ENCODE measurements around the gene DOK7. TPM values are rescaled to one million over a fixed set of nuclear protein-coding genes. Genes with fewer than 3 reads are reported as not detected.

The DOK7 gene
- total RNA-seq, 4 donors from 2014 or later: 8.1 to 42.0 (median 13.2) TPM

DNA sequence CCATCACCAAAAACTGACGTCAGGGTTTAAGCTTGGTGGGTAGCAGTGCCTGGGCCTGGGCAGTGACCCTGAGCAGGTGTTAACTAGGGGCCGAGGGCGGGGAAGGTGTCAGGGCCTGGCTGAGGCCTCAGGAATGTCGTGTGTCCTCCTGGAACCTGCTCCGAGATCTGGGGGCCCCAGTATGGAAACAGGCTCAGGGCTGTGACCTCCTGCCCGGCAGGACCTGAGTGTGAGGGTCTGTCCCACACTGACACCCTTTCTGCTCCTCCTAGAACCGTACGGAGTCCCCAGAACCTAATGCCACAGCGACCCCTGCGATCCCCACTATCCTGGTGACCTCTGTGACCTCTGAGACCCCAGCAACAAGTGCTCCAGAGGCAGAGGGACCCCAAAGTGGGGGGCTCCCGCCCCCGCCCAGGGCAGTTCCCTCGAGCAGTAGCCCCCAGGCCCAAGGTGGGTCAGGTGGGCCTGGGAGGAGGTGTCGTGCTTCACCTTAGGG is 20.6 kb upstream of the DOK7 start:
- no peak for ATAC-seq
- H3K4me3 ChIP-seq: no peak overlapping the region
- no peaks in the 10 kb centered on the region for H3K27me3 ChIP-seq
- DNase-seq: no peak
- TF ChIP-seq, protein P1, sequence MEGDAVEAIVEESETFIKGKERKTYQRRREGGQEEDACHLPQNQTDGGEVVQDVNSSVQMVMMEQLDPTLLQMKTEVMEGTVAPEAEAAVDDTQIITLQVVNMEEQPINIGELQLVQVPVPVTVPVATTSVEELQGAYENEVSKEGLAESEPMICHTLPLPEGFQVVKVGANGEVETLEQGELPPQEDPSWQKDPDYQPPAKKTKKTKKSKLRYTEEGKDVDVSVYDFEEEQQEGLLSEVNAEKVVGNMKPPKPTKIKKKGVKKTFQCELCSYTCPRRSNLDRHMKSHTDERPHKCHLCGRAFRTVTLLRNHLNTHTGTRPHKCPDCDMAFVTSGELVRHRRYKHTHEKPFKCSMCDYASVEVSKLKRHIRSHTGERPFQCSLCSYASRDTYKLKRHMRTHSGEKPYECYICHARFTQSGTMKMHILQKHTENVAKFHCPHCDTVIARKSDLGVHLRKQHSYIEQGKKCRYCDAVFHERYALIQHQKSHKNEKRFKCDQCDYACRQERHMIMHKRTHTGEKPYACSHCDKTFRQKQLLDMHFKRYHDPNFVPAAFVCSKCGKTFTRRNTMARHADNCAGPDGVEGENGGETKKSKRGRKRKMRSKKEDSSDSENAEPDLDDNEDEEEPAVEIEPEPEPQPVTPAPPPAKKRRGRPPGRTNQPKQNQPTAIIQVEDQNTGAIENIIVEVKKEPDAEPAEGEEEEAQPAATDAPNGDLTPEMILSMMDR (IDR thresholded peaks at IDR 0.05 in 4 of 5, conservative IDR thresholded peaks at IDR 0.05 in 1 of 5): no peak
- no peak for TF ChIP-seq POLR2A (IDR thresholded peaks at IDR 0.05)
- no peaks in the 10 kb centered on the region for H3K4me1 ChIP-seq
- H3K36me3 ChIP-seq: no peaks in the 10 kb centered on the region
- H3K9me3 ChIP-seq: no peaks in the 10 kb centered on the region
- intact Hi-C loops (cut with DNase I; ENCODE audit: low total_unique reads) (loop anchor here (10.0 kb wide), 1 partner anchor 248 kb away; no protein-coding TSS in a partner anchor), in situ Hi-C loops (cut with MboI; ENCODE audit: low sequenced_read_pairs in 4 of 4) (no loop called here)
- H3K27ac ChIP-seq: no peak overlapping the region

DNA sequence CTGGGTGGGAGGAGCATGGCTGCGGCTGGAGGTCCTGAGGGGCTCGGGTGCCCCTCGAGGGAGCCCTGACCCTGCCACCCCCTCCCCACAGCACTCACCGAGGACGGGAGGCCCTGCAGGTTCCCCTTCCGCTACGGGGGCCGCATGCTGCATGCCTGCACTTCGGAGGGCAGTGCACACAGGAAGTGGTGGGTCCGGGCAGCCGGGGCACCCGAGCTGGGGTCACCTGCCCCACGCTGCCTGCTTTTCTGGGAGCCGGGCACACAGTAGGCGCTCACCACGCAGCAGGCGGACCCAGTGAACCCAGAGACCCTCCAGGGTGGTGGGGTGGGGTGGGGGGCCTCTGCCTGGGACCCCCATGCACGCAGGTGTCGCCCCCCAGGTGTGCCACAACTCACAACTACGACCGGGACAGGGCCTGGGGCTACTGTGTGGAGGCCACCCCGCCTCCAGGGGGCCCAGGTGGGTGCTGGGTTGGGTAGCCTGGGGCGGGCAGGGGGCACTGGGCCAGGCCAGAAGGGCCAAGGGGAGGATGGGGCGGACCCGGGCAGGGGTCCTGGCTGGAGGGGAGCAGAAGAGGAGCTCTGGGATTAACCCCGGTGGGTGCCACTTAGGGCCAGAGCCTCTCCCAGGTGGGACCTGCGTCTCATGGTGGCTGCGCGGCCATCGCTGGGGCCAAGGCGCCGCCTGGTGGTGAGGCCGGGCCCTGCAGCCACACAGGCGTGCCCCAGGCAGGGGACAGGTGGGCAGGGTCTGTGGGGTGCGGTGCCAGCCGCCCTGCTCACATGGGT is 20.0 kb upstream of the DOK7 start:
- peak in 1 of 2 donors; percentile 41 for DNase-seq
- H3K27me3 ChIP-seq: no peaks in the 10 kb centered on the region
- intact Hi-C loops (cut with DNase I; ENCODE audit: low total_unique reads): loop anchor here (1.0 to 10.0 kb wide), 2 partner anchors 97 to 248 kb away; no protein-coding TSS in a partner anchor
- TF ChIP-seq, protein P1 (IDR thresholded peaks at IDR 0.05 in 4 of 5, conservative IDR thresholded peaks at IDR 0.05 in 1 of 5): peak; percentile 97 to 99 (median 98)
- no peak for TF ChIP-seq POLR2A (IDR thresholded peaks at IDR 0.05)
- no peaks in the 10 kb centered on the region for H3K9me3 ChIP-seq
- no peaks in the 10 kb centered on the region for H3K36me3 ChIP-seq
- no peak overlapping the region for H3K27ac ChIP-seq
- no peak overlapping the region for H3K4me3 ChIP-seq
- H3K4me1 ChIP-seq: no peaks in the 10 kb centered on the region
- ATAC-seq: peak; percentile 57 to 86
- in situ Hi-C loops (cut with MboI; ENCODE audit: low sequenced_read_pairs in 4 of 4): no loop called here

DNA sequence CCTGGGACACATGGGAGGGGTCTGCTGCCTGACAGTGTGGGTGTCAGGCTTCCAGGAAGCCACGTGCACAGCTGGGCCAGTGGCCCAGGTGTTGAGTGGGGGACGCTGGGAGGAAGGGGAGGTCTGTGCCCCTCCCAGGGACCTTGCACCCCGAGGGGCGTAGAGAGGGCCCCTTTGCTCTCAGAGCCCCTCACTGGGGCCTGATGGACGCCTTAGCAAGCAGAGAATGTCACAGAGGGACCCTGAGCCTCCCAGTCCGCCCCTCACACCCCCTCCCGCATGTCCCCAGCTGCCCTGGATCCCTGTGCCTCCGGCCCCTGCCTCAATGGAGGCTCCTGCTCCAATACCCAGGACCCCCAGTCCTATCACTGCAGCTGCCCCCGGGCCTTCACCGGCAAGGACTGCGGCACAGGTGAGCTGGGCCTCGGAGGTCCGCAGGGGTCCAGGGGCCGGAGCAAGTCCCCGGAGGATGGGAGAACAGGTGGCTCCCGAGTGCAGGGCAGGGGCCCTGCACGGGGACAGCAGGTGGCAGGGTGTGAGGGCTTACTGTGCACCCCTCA is 19.3 kb upstream of the DOK7 start:
- H3K27me3 ChIP-seq: no peaks in the 10 kb centered on the region
- DNase-seq: no peak
- no peaks in the 10 kb centered on the region for H3K9me3 ChIP-seq
- H3K4me3 ChIP-seq: no peak overlapping the region
- in situ Hi-C loops (cut with MboI; ENCODE audit: low sequenced_read_pairs in 4 of 4) (no loop called here), intact Hi-C loops (cut with DNase I; ENCODE audit: low total_unique reads) (loop anchor here (1.0 to 10.0 kb wide), 2 partner anchors 98 to 249 kb away; no protein-coding TSS in a partner anchor)
- TF ChIP-seq, protein P1 (IDR thresholded peaks at IDR 0.05 in 4 of 5, conservative IDR thresholded peaks at IDR 0.05 in 1 of 5): peak in 2 of 5 experiments; percentile 17 to 44
- TF ChIP-seq POLR2A (IDR thresholded peaks at IDR 0.05): no peak
- ATAC-seq: no peak
- H3K36me3 ChIP-seq: no peaks in the 10 kb centered on the region
- no peak overlapping the region for H3K27ac ChIP-seq
- no peaks in the 10 kb centered on the region for H3K4me1 ChIP-seq

DNA sequence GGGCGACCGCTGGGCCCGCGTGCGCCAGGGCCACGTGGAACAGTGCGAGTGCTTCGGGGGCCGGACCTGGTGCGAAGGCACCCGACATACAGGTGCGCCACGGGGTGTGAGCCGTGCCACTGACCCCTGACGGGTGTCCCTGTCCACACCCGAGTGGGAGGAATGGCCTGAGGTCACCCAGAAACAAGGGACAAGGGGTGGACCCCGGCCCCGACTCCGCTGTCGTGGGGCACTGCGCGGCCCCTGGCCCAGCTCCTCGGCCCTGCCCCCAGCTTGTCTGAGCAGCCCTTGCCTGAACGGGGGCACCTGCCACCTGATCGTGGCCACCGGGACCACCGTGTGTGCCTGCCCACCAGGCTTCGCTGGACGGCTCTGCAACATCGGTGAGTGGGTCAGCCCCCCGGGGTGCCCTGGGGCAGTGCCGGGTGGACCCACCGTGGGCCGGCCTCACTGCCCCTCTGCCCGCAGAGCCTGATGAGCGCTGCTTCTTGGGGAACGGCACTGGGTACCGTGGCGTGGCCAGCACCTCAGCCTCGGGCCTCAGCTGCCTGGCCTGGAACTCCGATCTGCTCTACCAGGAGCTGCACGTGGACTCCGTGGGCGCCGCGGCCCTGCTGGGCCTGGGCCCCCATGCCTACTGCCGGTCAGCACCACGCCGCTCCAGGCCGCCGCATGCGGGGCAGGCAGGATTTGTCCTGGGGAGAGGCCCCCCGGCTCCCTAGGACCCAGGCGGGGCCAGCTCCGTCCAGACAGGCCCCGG is 18.6 kb upstream of the DOK7 start:
- DNase-seq (no peak), ATAC-seq (no peak)
- H3K4me1 ChIP-seq: no peaks in the 10 kb centered on the region
- no peak overlapping the region for H3K4me3 ChIP-seq
- in situ Hi-C loops (cut with MboI; ENCODE audit: low sequenced_read_pairs in 4 of 4): no loop called here
- H3K27me3 ChIP-seq: no peaks in the 10 kb centered on the region
- TF ChIP-seq POLR2A (IDR thresholded peaks at IDR 0.05): no peak
- TF ChIP-seq, protein P1 (IDR thresholded peaks at IDR 0.05 in 4 of 5, conservative IDR thresholded peaks at IDR 0.05 in 1 of 5): no peak
- intact Hi-C loops (cut with DNase I; ENCODE audit: low total_unique reads): loop anchor here (10.0 kb wide), 1 partner anchor 250 kb away; no protein-coding TSS in a partner anchor
- no peaks in the 10 kb centered on the region for H3K9me3 ChIP-seq
- no peaks in the 10 kb centered on the region for H3K36me3 ChIP-seq
- H3K27ac ChIP-seq: no peak overlapping the region
